Peyer's patch (tissue), 4 donors: ENCODE results near the gene VAV3. TPM values are rescaled to one million over a fixed set of nuclear protein-coding genes. Genes with fewer than 3 reads are reported as not detected.

ENCODE experiments used
- DNase-seq, 3 donors: peaks; one replicate each; pipeline ENCODE4 v3.0.0-alpha.2; 2017 to 2019
- H3K27ac ChIP-seq, 4 donors: fragments of 200-600 bp; sonication (generic); one replicate each; pipeline ENCODE4 v1.5.1; 2016 to 2019
- H3K27me3 ChIP-seq, 2 donors: fragments of 200-600 bp; sonication (generic); one replicate each; pipeline ENCODE4 v1.5.1; 2019
- H3K36me3 ChIP-seq, 3 donors: fragments of 200-600 bp; sonication (generic); one replicate each; pipeline ENCODE4 v1.5.1; 2016 to 2019
- H3K4me1 ChIP-seq, 4 donors: fragments of 200-600 bp; sonication (generic); one replicate each; pipeline ENCODE4 v1.5.1; 2016 to 2019
- H3K4me3 ChIP-seq, 4 donors: fragments of 200-600 bp; sonication (generic); 1 replicate in 3 of 4; 2 replicates in 1 of 4; pipeline ENCODE4 v1.5.1; 2016 to 2019; ENCODE audit warnings: mild to moderate bottlenecking in 1 of 4
- H3K9me3 ChIP-seq, 4 donors: fragments of 200-600 bp; sonication (generic); one replicate each; pipeline ENCODE4 v1.5.1; 2016 to 2019; ENCODE audit warnings: mild to moderate bottlenecking in 1 of 4
- CTCF ChIP-seq, 6 experiments: fragments of 450-650 bp in 4 of 6; fragments of 200-600 bp in 2 of 6; sonication (generic) in 1 of 6; IDR thresholded peaks; one replicate each; pipeline ENCODE4 v1.5.1; 2017 to 2019; ENCODE audit warnings: antibody characterized with exemption in 6 of 6, mild to moderate bottlenecking in 3 of 6, moderate library complexity in 1 of 6
- POLR2A ChIP-seq, 2 donors: fragments of 450-650 bp; IDR thresholded peaks; one replicate each; pipeline ENCODE4 v1.5.1; 2017; ENCODE audit warnings: antibody characterized with exemption in 2 of 2, mild to moderate bottlenecking in 2 of 2, moderate library complexity in 2 of 2
- total RNA-seq, 4 donors: library from RNA; depleted of rRNA; stranded (reverse); fragments of >200 nt; gene quantifications; one replicate each; pipeline ENCODE4 v1.1.0, GENCODE V29; 2016

Gene VAV3
- total RNA-seq, 4 donors from 2014 or later, result 32.1 to 60.9 (median 41.5) TPM

GRCh38 chr1:107544285-107544684 is 420.7 kb downstream of the VAV3 start:
- no peak for DNase-seq
- no peaks in the 10 kb centered on the region for H3K4me1 ChIP-seq
- no peak overlapping the region for H3K27ac ChIP-seq
- H3K27me3 ChIP-seq, result no peaks in the 10 kb centered on the region
- TF ChIP-seq POLR2A (IDR thresholded peaks at IDR 0.05) (no peak), CTCF (IDR thresholded peaks at IDR 0.05) (no peak)
- no peaks in the 10 kb centered on the region for H3K9me3 ChIP-seq
- H3K36me3 ChIP-seq, result no peaks in the 10 kb centered on the region
- H3K4me3 ChIP-seq, result no peak overlapping the region

GRCh38 chr1:107541412-107541811 is 423.6 kb downstream of the VAV3 start:
- Histone ChIP-seq H3K9me3 (no peaks in the 10 kb centered on the region), H3K27me3 (no peaks in the 10 kb centered on the region), H3K4me1 (peaks cover 0 to 2% (median 0%) of the 10 kb centered on the region in 4 donors), H3K4me3 (no peak overlapping the region), H3K27ac (no peak overlapping the region), H3K36me3 (no peaks in the 10 kb centered on the region)
- no peak for TF ChIP-seq CTCF (IDR thresholded peaks at IDR 0.05)
- no peak for TF ChIP-seq POLR2A (IDR thresholded peaks at IDR 0.05)
- no peak for DNase-seq

GRCh38 chr1:107538502-107538901 is 426.5 kb downstream of the VAV3 start:
- Histone ChIP-seq H3K4me1 (peaks cover 0 to 22% (median 0%) of the 10 kb centered on the region in 4 donors), H3K9me3 (no peaks in the 10 kb centered on the region), H3K27ac (no peak overlapping the region), H3K4me3 (no peak overlapping the region), H3K27me3 (no peaks in the 10 kb centered on the region), H3K36me3 (no peaks in the 10 kb centered on the region)
- DNase-seq, result no peak
- TF ChIP-seq POLR2A (IDR thresholded peaks at IDR 0.05), result no peak
- no peak for TF ChIP-seq CTCF (IDR thresholded peaks at IDR 0.05)

- H3K4me1 ChIP-seq, result peaks cover 0 to 22% (median 0%) of the 10 kb centered on the region in 4 donors
- TF ChIP-seq CTCF (IDR thresholded peaks at IDR 0.05) (no peak), POLR2A (IDR thresholded peaks at IDR 0.05) (no peak)
- no peaks in the 10 kb centered on the region for H3K9me3 ChIP-seq
- no peaks in the 10 kb centered on the region for H3K27me3 ChIP-seq
- H3K36me3 ChIP-seq, result no peaks in the 10 kb centered on the region
- peak in 2 of 3 donors; percentile 52 to 53 for DNase-seq
- peak overlapping the region in 1 of 4 donors; percentile 22 for H3K27ac ChIP-seq
- no peak overlapping the region for H3K4me3 ChIP-seq
Observed at GRCh38 chr1:107536266-107536665, 428.7 kb downstream of the VAV3 start.

- H3K27me3 ChIP-seq, result no peaks in the 10 kb centered on the region
- no peak overlapping the region for H3K4me3 ChIP-seq
- no peak for DNase-seq
- no peaks in the 10 kb centered on the region for H3K36me3 ChIP-seq
- no peaks in the 10 kb centered on the region for H3K9me3 ChIP-seq
- TF ChIP-seq POLR2A (IDR thresholded peaks at IDR 0.05) (no peak), CTCF (IDR thresholded peaks at IDR 0.05) (no peak)
- no peak overlapping the region for H3K27ac ChIP-seq
- H3K4me1 ChIP-seq, result peaks cover 0 to 22% (median 0%) of the 10 kb centered on the region in 4 donors
Observed at GRCh38 chr1:107535091-107535490, 429.9 kb downstream of the VAV3 start.

- no peak for TF ChIP-seq CTCF (IDR thresholded peaks at IDR 0.05)
- no peak for TF ChIP-seq POLR2A (IDR thresholded peaks at IDR 0.05)
- Histone ChIP-seq H3K4me3 (no peak overlapping the region), H3K27ac (no peak overlapping the region), H3K27me3 (no peaks in the 10 kb centered on the region), H3K36me3 (no peaks in the 10 kb centered on the region), H3K9me3 (no peaks in the 10 kb centered on the region), H3K4me1 (peaks cover 0 to 22% (median 0%) of the 10 kb centered on the region in 4 donors)
- no peak for DNase-seq
Observed at GRCh38 chr1:107534632-107535031, 430.3 kb downstream of the VAV3 start.
